GM23248 (cell line): Measurements from ENCODE around the gene ATP2C2.

Experiments used
- EZH2 ChIP-seq: fragments of 200-600 bp; sonication (generic); IDR thresholded peaks from 2 replicates; pipeline ENCODE4 v1.6.1; 2018; ENCODE audit warnings: antibody characterized with exemption, mild to moderate bottlenecking; ENCODE audit not compliant: insufficient read depth, poor library complexity, severe bottlenecking
- EZH2phosphoT487 ChIP-seq: fragments of 200-600 bp; sonication (generic); IDR thresholded peaks from 2 replicates; pipeline ENCODE4 v1.6.1; 2018; ENCODE audit warnings: antibody characterized with exemption, moderate library complexity, mild to moderate bottlenecking, low read depth; ENCODE audit not compliant: insufficient read depth

GRCh38 chr16:84455031-84455430, 86.7 kb downstream of the ATP2C2 start:
- no peak for TF ChIP-seq EZH2
- no peak for TF ChIP-seq EZH2phosphoT487
